GM23338 (cell line): Measurements from ENCODE around the gene MGLL. TPM values are rescaled to one million over a fixed set of nuclear protein-coding genes. Genes with fewer than 3 reads are reported as not detected.
A peak's percentile ranks its signal among the peaks of the same experiment; 100 is the strongest.

Experiments
- ATAC-seq: fragments of 200-7000 bp; cut with Tn5 transposase; 3 replicates; pipeline ENCODE4 v1.9.1; 2020
- DNase-seq: peaks from one replicate; pipeline ENCODE4 v3.0.0-alpha.2; 2015; ENCODE audit warnings: low spot score
- H2AFZ ChIP-seq: fragments of 200-600 bp; sonication (generic); 2 replicates; pipeline ENCODE4 v1.8.0; 2016; ENCODE audit warnings: antibody characterized with exemption, mild to moderate bottlenecking, moderate library complexity
- H3F3A ChIP-seq: fragments of 200-600 bp; sonication (generic); replicated peaks from 2 replicates; pipeline ENCODE4 v1.8.0; 2017; ENCODE audit warnings: antibody characterized with exemption, mixed run types, low read depth
- H3K27ac ChIP-seq: fragments of 200-600 bp; sonication (generic); 2 replicates; pipeline ENCODE4 v1.6.1; 2016; ENCODE audit warnings: low read depth
- H3K27me3 ChIP-seq: fragments of 200-600 bp; sonication (generic); 2 replicates; pipeline ENCODE4 v1.8.0; 2016; ENCODE audit warnings: mild to moderate bottlenecking, mixed run types, moderate library complexity; ENCODE audit not compliant: insufficient read depth
- H3K36me3 ChIP-seq: fragments of 200-600 bp; sonication (generic); 2 replicates; pipeline ENCODE4 v1.8.0; 2016; ENCODE audit warnings: mild to moderate bottlenecking; ENCODE audit not compliant: insufficient read depth
- H3K4me1 ChIP-seq: fragments of 200-600 bp; sonication (generic); 2 replicates; pipeline ENCODE4 v1.8.0; 2016; ENCODE audit warnings: mild to moderate bottlenecking, moderate library complexity; ENCODE audit not compliant: insufficient read depth
- H3K4me2 ChIP-seq: fragments of 200-600 bp; sonication (generic); 2 replicates; pipeline ENCODE4 v1.7.1; 2017; ENCODE audit warnings: mixed run types
- H3K4me3 ChIP-seq: fragments of 200-600 bp; sonication (generic); 2 replicates; pipeline ENCODE4 v1.6.1; 2016; ENCODE audit warnings: mixed run types
- H3K79me2 ChIP-seq: fragments of 200-600 bp; sonication (generic); replicated peaks from 2 replicates; pipeline ENCODE4 v1.8.0; 2017; ENCODE audit warnings: mild to moderate bottlenecking; ENCODE audit not compliant: insufficient read depth
- H3K9me2 ChIP-seq: fragments of 200-600 bp; sonication (generic); 2 replicates; pipeline ENCODE4 v1.8.0; 2017; ENCODE audit not compliant: insufficient read depth
- H4K20me1 ChIP-seq: fragments of 200-600 bp; sonication (generic); replicated peaks from 2 replicates; pipeline ENCODE4 v1.8.0; 2017; ENCODE audit warnings: mild to moderate bottlenecking; ENCODE audit not compliant: insufficient read depth
- H3K27ac Mint-ChIP-seq: 2 replicates; pipeline ENCODE4 v1.8.0; 2020; ENCODE audit warnings: inconsistent platforms, mild to moderate bottlenecking, moderate library complexity, mixed read lengths
- H3K27me3 Mint-ChIP-seq: 3 replicates; pipeline ENCODE4 v1.8.0; 2022; ENCODE audit warnings: low read depth, mild to moderate bottlenecking, moderate library complexity, mixed read lengths, inconsistent platforms; ENCODE audit not compliant: insufficient read depth, poor library complexity
- H3K36me3 Mint-ChIP-seq: 3 replicates; pipeline ENCODE4 v1.8.0; 2021; ENCODE audit warnings: low read depth, mild to moderate bottlenecking, inconsistent platforms, moderate library complexity, mixed read lengths
- H3K4me1 Mint-ChIP-seq: 3 replicates; pipeline ENCODE4 v1.8.0; 2020; ENCODE audit warnings: mild to moderate bottlenecking, inconsistent platforms, mixed read lengths
- H3K4me3 Mint-ChIP-seq: 3 replicates; pipeline ENCODE4 v1.8.0; 2021; ENCODE audit warnings: moderate library complexity, mild to moderate bottlenecking, inconsistent platforms, mixed read lengths
- H3K9me3 Mint-ChIP-seq: 3 replicates; pipeline ENCODE4 v1.8.0; 2020; ENCODE audit warnings: moderate library complexity, mild to moderate bottlenecking, inconsistent platforms, mixed read lengths
- CREB1 ChIP-seq: fragments of 250-450 bp; sonication (Bioruptor Pico); IDR thresholded peaks from 2 replicates; pipeline ENCODE4 v1.5.0; 2020; ENCODE audit warnings: low read depth, mild to moderate bottlenecking, moderate library complexity
- CTCF ChIP-seq, 2 experiments: fragments of 200-600 bp in 1 of 2; sonication (generic) in 1 of 2; conservative IDR thresholded peaks; 2 replicates each; pipeline versions ENCODE4 v1.5.1 to v1.6.1; 2016 to 2017; ENCODE audit warnings: antibody characterized with exemption in 2 of 2, low read depth in 2 of 2, mild to moderate bottlenecking in 2 of 2, moderate library complexity in 1 of 2
- ZNF462 ChIP-seq: fragments of 250-450 bp; sonication (Bioruptor Pico); IDR thresholded peaks from 2 replicates; pipeline ENCODE4 v1.5.0; 2020; ENCODE audit warnings: mild to moderate bottlenecking, moderate library complexity
- polyA plus RNA-seq: library from polyadenylated mRNA; unstranded; fragments of >200 nt; fragmentation: Nextera tagmentation; extraction: Ambion mirVana; gene quantifications from 2 replicates; pipeline ENCODE4 v1.2.1, GENCODE V29; 2016
- total RNA-seq: library from RNA; depleted of rRNA; stranded (reverse); fragments of >200 nt; shearing (Covaris generic); gene quantifications from 2 replicates; pipeline ENCODE4 v1.2.3, GENCODE V29; 2014

Gene MGLL
- total and polyA plus RNA-seq, 2 experiments from 2014 or later, result 0.71 to 0.83 TPM

GRCh38 chr3:127674790-127675189 lies 147.5 kb downstream of the MGLL start (continued):
- TF ChIP-seq ZNF462 (CRISPR knock-in tag), result no peak

GRCh38 chr3:127674101-127674721 lies 148.1 kb downstream of the MGLL start:
- H3K9me2 ChIP-seq, result no peaks in the 10 kb centered on the region
- H3K79me2 ChIP-seq, result no peaks in the 10 kb centered on the region
- H3K4me1 ChIP-seq, result peaks cover 5% of the 10 kb centered on the region; the same call in 1 of the 2 replicates
- peaks cover 17% of the 10 kb centered on the region for H3K4me1 Mint-ChIP-seq
- peak overlapping the region; percentile 91 for H3K4me2 ChIP-seq
- H3K27me3 Mint-ChIP-seq, result peaks cover 12% of the 10 kb centered on the region
- TF ChIP-seq CREB1 (no peak), CTCF (conservative IDR thresholded peaks at IDR 0.05; ENCODE audit: low read depth in 2 of 2) (peak in 1 of 2 experiments; percentile 22; a peak in 1 of 4 replicates)
- no peaks in the 10 kb centered on the region; the same call in 2 of the 3 replicates for H3K36me3 Mint-ChIP-seq
- DNase-seq (no peak), ATAC-seq (no peak; the same call in 2 of the 3 replicates)
- H3K27ac ChIP-seq, result no peak overlapping the region
- no peak overlapping the region for H3K27ac Mint-ChIP-seq
- H3F3A ChIP-seq, result no peaks in the 10 kb centered on the region
- H2AFZ ChIP-seq, result no peak overlapping the region
- H3K4me3 Mint-ChIP-seq, result peak overlapping the region; percentile 87
- peak overlapping the region; percentile 83 for H3K4me3 ChIP-seq
- H3K36me3 ChIP-seq, result no peaks in the 10 kb centered on the region
- no peaks in the 10 kb centered on the region for H3K27me3 ChIP-seq
- no peaks in the 10 kb centered on the region for H4K20me1 ChIP-seq
- peaks cover 5% of the 10 kb centered on the region; the same call in 2 of the 3 replicates for H3K9me3 Mint-ChIP-seq
